Adipose tissue (tissue), 3 donors: ENCODE results near the gene KCNQ1. TPM values are rescaled to one million over a fixed set of nuclear protein-coding genes. Genes with fewer than 3 reads are reported as not detected.

ENCODE experiments used
- H3K27ac ChIP-seq: one replicate; pipeline ENCODE4 v1.5.1; 2013; ENCODE audit warnings: low read depth, low read length
- WGBS, 3 donors: extraction: QIAGEN DNeasy Blood & Tissue Kit; methylation state at CpG; one replicate each; pipeline ENCODE4 v1.1.7; 2013; 5-methylcytosine and 5-hydroxymethylcytosine counted together
- polyA plus RNA-seq, 3 donors: library from polyadenylated mRNA; stranded (reverse); fragments of 200-250 nt; gene quantifications; one replicate each; pipeline ENCODE4 v1.2.3, GENCODE V29; 2013
- donor health status: healthy with polysubstance abuse.
- donor health status: Bipolar disorder and iron deficiency.
- donor health status: healthy.

KCNQ1 gene
- polyA plus RNA-seq, 3 donors = 4.8 to 28.1 (median 9.6) TPM

DNA sequence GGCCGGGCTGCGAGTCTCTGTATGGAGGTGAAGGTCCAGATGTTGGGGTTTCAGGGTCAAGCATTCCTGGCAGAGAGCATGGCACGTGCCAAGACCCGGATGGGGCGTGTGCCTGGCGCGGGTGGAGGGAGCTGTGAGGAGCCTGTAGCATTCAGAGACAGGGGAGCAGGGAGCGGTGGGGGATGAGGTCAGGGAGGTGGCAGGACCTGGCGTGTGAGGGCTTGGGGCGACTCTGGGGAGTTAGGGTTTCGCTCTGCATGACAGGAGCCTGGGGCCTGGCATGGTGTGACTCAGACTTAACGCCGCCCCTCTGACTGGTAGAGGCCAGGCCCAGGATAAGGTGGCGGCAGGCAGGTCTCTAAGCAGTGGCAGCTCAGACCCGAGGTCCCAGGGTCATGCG is 103.0 kb downstream of the KCNQ1 start:
- WGBS, 3 donors = 92 to 97% (median 94%) methylated on average over 16 of the region's 16 CpGs
- H3K27ac ChIP-seq = no peak overlapping the region

- no peak overlapping the region for H3K27ac ChIP-seq
- 96% methylated on average over 12 of the region's 12 CpGs for WGBS, 3 donors
Observed at GRCh38 chr11:2548596-2548995, 103.8 kb downstream of the KCNQ1 start.

GRCh38 chr11:2549080-2549479 is 104.3 kb downstream of the KCNQ1 start:
- H3K27ac ChIP-seq = no peak overlapping the region
- 92 to 97% (median 95%) methylated on average over 7 of the region's 7 CpGs for WGBS, 3 donors

- WGBS, 3 donors = 78 to 88% (median 83%) methylated on average over 13 of the region's 13 CpGs
- H3K27ac ChIP-seq = no peak overlapping the region
Observed at GRCh38 chr11:2549491-2549875, 104.7 kb downstream of the KCNQ1 start.

DNA sequence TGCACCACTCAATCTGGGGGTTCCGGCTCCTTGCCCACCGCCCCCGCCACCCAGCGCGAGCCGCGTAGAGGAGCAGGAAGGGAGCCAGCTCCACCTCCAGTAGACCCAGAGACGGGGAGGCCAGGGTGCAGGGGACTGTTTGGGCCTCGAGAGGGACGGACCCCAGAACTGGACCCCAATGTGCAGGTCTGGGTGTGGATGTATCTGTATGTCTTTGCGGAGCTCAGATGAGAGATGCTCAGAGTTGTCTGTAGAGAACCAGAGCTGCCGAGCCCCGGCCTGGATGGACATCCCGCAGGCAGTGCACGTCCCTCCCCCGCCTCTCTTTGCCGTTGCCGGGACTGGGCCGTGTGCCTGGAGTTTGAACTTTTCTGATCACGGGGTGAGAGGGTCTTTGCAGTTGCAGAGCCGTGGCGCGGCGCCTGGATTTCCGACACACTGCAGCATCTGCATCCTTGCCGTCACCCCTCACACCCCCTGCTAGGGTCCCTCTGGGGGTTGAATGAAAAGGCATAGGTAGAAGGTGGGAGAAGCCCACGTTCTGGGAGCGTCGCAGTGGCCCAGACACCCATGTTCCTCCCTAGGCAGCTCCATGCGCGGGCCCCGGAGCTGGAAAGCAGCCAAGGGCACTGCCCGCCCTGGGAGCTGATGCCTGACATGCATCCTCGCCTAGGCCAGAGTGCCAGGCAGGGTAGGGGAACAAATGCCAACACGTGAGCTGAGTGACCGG is 105.2 kb downstream of the KCNQ1 start:
- 68 to 85% (median 78%) methylated on average over 34 to 36 of the region's 36 CpGs for WGBS, 3 donors
- H3K27ac ChIP-seq = no peak overlapping the region

- H3K27ac ChIP-seq = no peak overlapping the region
- 87 to 93% (median 88%) methylated on average over 8 of the region's 8 CpGs for whole genome bisulfite sequencing, 3 donors
Observed at GRCh38 chr11:2550606-2550970, 105.8 kb downstream of the KCNQ1 start.

- WGBS, 3 donors = 89 to 92% (median 91%) methylated on average over 12 of the region's 12 CpGs
- no peak overlapping the region for H3K27ac ChIP-seq
Observed at GRCh38 chr11:2551131-2551530, 106.3 kb downstream of the KCNQ1 start.

GRCh38 chr11:2552210-2552609 is 107.4 kb downstream of the KCNQ1 start:
- no peak overlapping the region for H3K27ac ChIP-seq
- WGBS, 3 donors = 82 to 89% (median 87%) methylated on average over 5 of the region's 5 CpGs

DNA sequence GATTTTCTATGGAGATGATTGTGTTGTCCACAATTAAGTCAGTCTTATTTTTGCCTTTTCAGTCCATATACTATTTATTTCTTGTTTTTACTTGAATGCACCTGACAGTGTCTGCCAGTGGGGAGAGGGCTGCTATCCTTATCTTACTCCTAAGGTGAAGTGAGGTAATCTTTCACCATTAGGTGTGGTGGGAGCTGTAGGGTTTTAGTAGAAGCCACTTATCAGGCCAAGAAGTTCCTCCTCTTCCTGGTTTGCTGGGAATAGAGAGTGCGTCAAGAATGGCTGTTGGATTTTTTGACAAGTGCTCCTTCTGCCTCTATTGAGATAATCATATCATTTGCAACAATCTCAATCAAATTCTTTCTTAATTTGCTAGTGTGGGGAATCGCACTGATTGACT is 108.4 kb downstream of the KCNQ1 start:
- 90 to 98% (median 96%) methylated on average over 2 of the region's 2 CpGs for whole genome bisulfite sequencing, 3 donors
- no peak overlapping the region for H3K27ac ChIP-seq

DNA sequence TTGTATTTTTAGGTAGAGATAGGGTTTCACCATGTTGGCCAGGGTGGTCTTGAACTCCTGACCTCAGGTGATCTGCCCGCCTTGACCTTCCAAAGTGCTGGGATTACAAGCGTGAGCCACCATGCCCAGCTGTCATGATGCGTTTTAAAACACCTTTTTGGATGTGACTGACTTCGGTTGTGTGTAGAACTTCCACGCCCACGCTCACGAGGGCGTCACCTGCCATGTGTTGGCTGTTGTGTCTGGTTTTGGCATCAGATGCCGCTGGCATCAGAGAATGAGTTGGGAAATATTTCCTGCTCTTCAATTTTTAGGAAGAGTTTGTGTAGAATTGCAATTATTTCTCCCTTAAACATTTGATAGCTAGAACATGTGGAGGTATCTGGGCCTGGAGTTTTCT is 109.1 kb downstream of the KCNQ1 start:
- 80 to 92% (median 82%) methylated on average over 9 of the region's 9 CpGs for WGBS, 3 donors

GRCh38 chr11:2554338-2555207 is 109.8 kb downstream of the KCNQ1 start:
- no peak overlapping the region for H3K27ac ChIP-seq
- 69 to 86% (median 84%) methylated on average over 16 of the region's 16 CpGs for WGBS, 3 donors

More for the DNA sequence above, 109.1 kb downstream of the KCNQ1 start:
- H3K27ac ChIP-seq = no peak overlapping the region

- 91 to 96% (median 92%) methylated on average over 11 of the region's 11 CpGs for WGBS, 3 donors
Observed at GRCh38 chr11:2555336-2555735, 110.5 kb downstream of the KCNQ1 start.

DNA sequence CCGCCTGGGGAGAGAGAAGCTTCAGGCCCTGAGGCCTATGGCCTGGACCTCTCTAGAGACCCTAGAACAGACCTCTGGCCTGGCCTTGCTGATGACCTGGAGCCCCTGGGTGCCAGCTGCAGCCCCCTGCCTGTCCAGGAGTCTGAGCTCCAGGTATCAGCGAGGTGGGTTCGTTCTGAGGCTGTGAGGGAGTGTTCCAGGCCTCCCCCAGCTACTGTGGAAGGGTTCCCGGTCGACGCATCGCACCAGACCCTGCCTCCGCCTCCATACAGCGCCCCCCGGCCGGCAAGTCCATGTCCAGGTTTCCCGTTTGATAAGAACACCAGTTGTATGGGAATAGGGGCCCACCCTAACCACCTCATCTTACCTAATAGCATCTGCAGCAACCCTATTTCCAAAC is 111.1 kb downstream of the KCNQ1 start:
- 85 to 99% (median 96%) methylated on average over 12 of the region's 12 CpGs for WGBS, 3 donors
- no peak overlapping the region for H3K27ac ChIP-seq

More at GRCh38 chr11:2555336-2555735, 110.5 kb downstream of the KCNQ1 start:
- H3K27ac ChIP-seq = no peak overlapping the region

DNA sequence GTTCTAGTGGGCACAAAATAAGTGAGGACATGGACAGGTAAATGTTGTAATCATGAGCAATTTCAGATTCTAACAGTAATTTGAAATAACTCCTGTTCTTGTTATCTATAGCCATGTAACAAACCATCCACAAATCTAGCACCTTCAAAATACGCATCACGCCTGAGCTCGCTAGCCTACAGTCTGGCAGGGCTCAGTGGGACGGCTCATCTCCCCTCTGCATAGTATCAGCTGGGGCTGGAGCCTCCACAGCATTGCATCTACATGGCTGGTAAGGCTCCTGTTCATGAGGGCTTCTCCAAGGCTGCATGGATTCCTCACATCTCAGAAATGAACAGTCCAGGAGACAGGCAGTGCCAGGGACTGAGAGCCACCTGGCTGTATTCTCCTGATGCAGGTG is 112.6 kb downstream of the KCNQ1 start:
- no peak overlapping the region for H3K27ac ChIP-seq
- WGBS, 3 donors = 97 to 99% (median 98%) methylated on average over 4 of the region's 4 CpGs

GRCh38 chr11:2558397-2558796 is 113.6 kb downstream of the KCNQ1 start:
- no peak overlapping the region for H3K27ac ChIP-seq
- WGBS, 3 donors = 85 to 98% (median 96%) methylated on average over 17 of the region's 17 CpGs

- H3K27ac ChIP-seq = no peak overlapping the region
- WGBS, 3 donors = 91% methylated on average over 13 of the region's 13 CpGs
Observed at GRCh38 chr11:2558861-2559526, 114.2 kb downstream of the KCNQ1 start.

- WGBS, 3 donors = 68 to 84% (median 72%) methylated on average over 23 to 28 of the region's 28 CpGs
- no peak overlapping the region for H3K27ac ChIP-seq
Observed at GRCh38 chr11:2559527-2560311, 114.9 kb downstream of the KCNQ1 start.
